Smooth muscle cell (in vitro differentiated cells): ENCODE results near the gene RGP1. TPM values are rescaled to one million over a fixed set of nuclear protein-coding genes. Genes with fewer than 3 reads are reported as not detected.

ENCODE experiments used
- DNase-seq: peaks from one replicate; lab custom pipeline; 2025; ENCODE audit not compliant: unreplicated experiment; lab: John Stamatoyannopoulos, UW
- H2AFZ ChIP-seq: fragments of 200-600 bp; sonication (generic); 2 replicates; pipeline ENCODE4 v1.6.0; 2016; ENCODE audit warnings: antibody characterized with exemption, low read depth, mild to moderate bottlenecking
- H3F3A ChIP-seq: fragments of 200-600 bp; sonication (generic); 2 replicates; pipeline ENCODE4 v1.6.0; 2017; ENCODE audit warnings: antibody characterized with exemption, low read depth
- H3K27ac ChIP-seq: fragments of 200-600 bp; sonication (generic); 2 replicates; pipeline ENCODE4 v1.5.1; 2016; ENCODE audit warnings: low read depth, mild to moderate bottlenecking
- H3K27me3 ChIP-seq: fragments of 200-600 bp; sonication (generic); 2 replicates; pipeline ENCODE4 v1.6.1; 2016; ENCODE audit warnings: low read depth, mild to moderate bottlenecking
- H3K36me3 ChIP-seq: fragments of 200-600 bp; sonication (generic); 2 replicates; pipeline ENCODE4 v1.5.1; 2016; ENCODE audit warnings: low read depth
- H3K4me1 ChIP-seq: fragments of 200-600 bp; sonication (generic); 2 replicates; pipeline ENCODE4 v1.5.1; 2016; ENCODE audit warnings: low read depth
- H3K4me2 ChIP-seq: fragments of 200-600 bp; sonication (generic); 2 replicates; pipeline ENCODE4 v1.6.0; 2016; ENCODE audit warnings: mild to moderate bottlenecking
- H3K4me3 ChIP-seq: fragments of 200-600 bp; sonication (generic); 2 replicates; pipeline ENCODE4 v1.5.1; 2016; ENCODE audit warnings: mild to moderate bottlenecking
- H3K79me2 ChIP-seq: fragments of 200-600 bp; sonication (generic); 2 replicates; pipeline ENCODE4 v1.6.0; 2016; ENCODE audit warnings: low read depth, mild to moderate bottlenecking
- H3K9ac ChIP-seq: fragments of 200-600 bp; sonication (generic); 2 replicates; pipeline ENCODE4 v1.6.0; 2016; ENCODE audit warnings: low read depth
- H3K9me3 ChIP-seq: fragments of 200-600 bp; sonication (generic); replicated peaks from 2 replicates; pipeline ENCODE4 v1.5.1; 2016; ENCODE audit warnings: low read depth
- H4K20me1 ChIP-seq: fragments of 200-600 bp; sonication (generic); 2 replicates; pipeline ENCODE4 v1.6.0; 2016; ENCODE audit warnings: low read depth
- WGBS: methylation state at CpG from one replicate; pipeline ENCODE4 v1.1.7; 2016; ENCODE audit warnings: low lambda C conversion rate; 5-methylcytosine and 5-hydroxymethylcytosine counted together
- polyA plus RNA-seq: library from polyadenylated mRNA; unstranded; fragments of >200 nt; fragmentation: Nextera tagmentation; extraction: Ambion mirVana; gene quantifications from 2 replicates; pipeline ENCODE4 v1.2.1, GENCODE V29; 2016
- total RNA-seq: library from RNA; depleted of rRNA; stranded (reverse); fragments of >200 nt; gene quantifications from 2 replicates; pipeline ENCODE4 v1.2.3, GENCODE V29; 2014
- TF ChIP-seq, protein P1 (sequence below): fragments of 200-600 bp; sonication (generic); IDR thresholded peaks from 2 replicates; pipeline ENCODE4 v1.5.1; 2017; ENCODE audit warnings: borderline replicate concordance, mild to moderate bottlenecking, antibody characterized with exemption; ENCODE audit not compliant: insufficient read depth, poor library complexity, severe bottlenecking

RGP1 gene
- total and polyA plus RNA-seq, 2 experiments from 2014 or later, result 12.8 to 15.3 TPM

DNA sequence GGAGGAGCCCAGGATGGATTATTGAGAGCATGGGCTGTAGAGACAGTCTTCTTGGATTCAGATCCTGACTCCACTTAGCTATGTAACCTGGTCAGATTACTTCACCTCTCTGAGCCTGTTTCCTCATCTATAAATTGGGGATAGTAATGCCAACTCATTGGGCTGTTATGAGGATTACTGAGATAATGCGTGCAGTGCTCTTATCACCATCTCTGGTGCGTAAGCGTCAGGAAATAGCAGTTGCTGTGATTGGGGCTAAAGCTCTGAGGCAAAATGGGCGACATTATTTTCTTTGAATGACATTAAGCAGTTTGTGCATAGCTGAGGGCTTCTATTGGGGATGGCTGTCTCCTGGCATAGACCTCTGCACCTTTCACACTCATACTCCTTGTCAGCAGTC lies 6.0 kb downstream of the RGP1 start:
- H3K4me3 ChIP-seq, result no peak overlapping the region
- DNase-seq, result no peak
- H3K27ac ChIP-seq, result no peak overlapping the region
- no peaks in the 10 kb centered on the region for H4K20me1 ChIP-seq
- H3K4me2 ChIP-seq, result no peak overlapping the region
- peaks cover 6% of the 10 kb centered on the region for H3K27me3 ChIP-seq
- H3K36me3 ChIP-seq, result peaks cover 4% of the 10 kb centered on the region
- WGBS, result 86% methylated on average over 4 of the region's 4 CpGs
- H3K79me2 ChIP-seq, result peaks cover 4% of the 10 kb centered on the region
- H3K9ac ChIP-seq, result no peak overlapping the region
- no peak overlapping the region for H2AFZ ChIP-seq
- TF ChIP-seq, protein P1, sequence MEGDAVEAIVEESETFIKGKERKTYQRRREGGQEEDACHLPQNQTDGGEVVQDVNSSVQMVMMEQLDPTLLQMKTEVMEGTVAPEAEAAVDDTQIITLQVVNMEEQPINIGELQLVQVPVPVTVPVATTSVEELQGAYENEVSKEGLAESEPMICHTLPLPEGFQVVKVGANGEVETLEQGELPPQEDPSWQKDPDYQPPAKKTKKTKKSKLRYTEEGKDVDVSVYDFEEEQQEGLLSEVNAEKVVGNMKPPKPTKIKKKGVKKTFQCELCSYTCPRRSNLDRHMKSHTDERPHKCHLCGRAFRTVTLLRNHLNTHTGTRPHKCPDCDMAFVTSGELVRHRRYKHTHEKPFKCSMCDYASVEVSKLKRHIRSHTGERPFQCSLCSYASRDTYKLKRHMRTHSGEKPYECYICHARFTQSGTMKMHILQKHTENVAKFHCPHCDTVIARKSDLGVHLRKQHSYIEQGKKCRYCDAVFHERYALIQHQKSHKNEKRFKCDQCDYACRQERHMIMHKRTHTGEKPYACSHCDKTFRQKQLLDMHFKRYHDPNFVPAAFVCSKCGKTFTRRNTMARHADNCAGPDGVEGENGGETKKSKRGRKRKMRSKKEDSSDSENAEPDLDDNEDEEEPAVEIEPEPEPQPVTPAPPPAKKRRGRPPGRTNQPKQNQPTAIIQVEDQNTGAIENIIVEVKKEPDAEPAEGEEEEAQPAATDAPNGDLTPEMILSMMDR, result no peak
- H3K4me1 ChIP-seq, result no peaks in the 10 kb centered on the region
- no peaks in the 10 kb centered on the region for H3K9me3 ChIP-seq
- no peaks in the 10 kb centered on the region for H3F3A ChIP-seq

DNA sequence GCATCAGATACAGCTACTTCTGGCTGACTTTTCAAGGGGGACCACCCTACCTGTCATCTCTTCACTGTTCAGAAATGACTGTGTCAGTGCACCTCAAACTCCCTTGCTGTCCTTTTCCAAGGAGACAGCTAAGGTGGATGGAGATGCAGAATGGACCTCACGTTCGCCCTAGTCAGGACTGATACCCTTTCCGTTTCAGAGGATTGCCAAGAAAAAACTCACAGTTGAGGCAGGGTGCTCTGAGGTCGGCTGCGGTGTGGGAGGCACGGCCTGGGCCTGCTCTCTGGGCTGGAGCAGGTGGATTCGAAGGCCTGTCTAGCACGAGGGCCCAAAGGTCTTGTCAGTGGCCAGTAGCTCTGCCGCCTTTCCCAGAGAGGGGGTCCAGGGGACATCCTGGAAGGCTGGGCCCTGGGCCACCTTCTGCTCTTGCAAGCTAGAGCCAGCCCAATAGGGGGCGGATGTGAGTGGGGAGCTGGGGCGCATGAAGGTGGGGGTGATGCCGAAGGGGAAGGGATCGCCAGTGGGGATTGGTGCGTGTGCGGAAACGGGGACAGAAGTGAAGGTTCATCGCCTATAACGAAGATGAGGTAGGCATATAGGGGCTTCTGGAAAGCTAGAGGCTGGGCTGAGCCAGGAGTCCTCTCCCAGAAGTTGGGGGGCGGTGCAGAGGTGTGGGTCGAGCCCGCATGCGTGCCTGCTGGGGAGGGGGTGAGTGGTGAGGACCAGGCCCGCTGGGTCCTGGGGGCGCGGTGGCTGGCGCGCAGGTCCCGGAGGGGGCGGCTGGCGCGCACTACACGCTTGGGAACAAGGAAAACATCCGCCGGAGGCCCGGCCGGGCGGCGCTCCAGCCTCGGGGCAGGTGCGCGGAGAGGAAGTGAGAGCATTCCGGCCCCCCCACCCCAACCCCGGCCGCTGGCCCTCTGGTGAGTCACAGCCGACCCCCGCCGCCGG lies 7.5 kb downstream of the RGP1 start:
- no peak for DNase-seq
- no peak overlapping the region for H2AFZ ChIP-seq
- H3K4me3 ChIP-seq, result peak overlapping the region; percentile 55

DNA sequence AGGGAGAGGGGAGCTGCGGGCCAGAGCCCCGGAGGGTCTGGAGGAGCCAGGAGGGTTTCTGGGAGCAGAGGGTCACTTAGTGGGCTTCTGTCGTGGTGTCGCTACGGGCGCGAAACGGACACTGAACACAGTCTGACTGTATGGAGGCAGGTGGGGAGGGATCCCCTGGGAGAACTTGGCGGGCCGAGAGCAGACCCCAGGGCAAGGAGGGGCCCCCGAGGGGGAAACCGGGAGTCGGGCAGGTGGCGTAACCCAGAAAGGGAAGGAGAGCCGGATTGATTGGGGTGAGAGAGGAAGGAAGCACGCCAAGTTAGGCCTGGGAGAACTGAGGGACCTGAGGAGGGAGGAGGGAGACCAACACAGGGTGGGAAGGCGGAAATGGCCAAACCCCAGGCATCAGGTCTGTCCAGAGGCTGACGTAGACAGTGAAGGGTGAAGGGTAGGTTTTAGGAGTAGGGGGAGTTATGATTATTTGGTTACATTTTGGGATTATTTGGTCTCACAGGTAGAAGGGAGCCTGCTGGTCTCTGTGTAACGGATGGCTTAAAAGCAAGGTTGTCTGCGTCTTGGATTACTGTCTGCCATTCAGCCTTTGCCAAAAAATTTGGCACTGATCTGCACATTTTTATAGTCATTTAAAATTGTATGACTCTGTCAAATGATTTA lies 8.3 kb downstream of the RGP1 start:
- peak overlapping the region; percentile 86 for H3K4me2 ChIP-seq
- peak overlapping the region; percentile 64 for H3K9ac ChIP-seq
- no peaks in the 10 kb centered on the region for H3F3A ChIP-seq
- H3K79me2 ChIP-seq, result no peaks in the 10 kb centered on the region
- TF ChIP-seq, protein P1, result no peak
- H3K27me3 ChIP-seq, result peaks cover 6% of the 10 kb centered on the region
- peak overlapping the region; percentile 55 for H3K4me3 ChIP-seq
- no peaks in the 10 kb centered on the region for H3K4me1 ChIP-seq
- no peaks in the 10 kb centered on the region for H4K20me1 ChIP-seq
- no peak for DNase-seq
- no peak overlapping the region for H3K27ac ChIP-seq
- H3K36me3 ChIP-seq, result no peaks in the 10 kb centered on the region
- 15% methylated on average over 20 of the region's 20 CpGs for WGBS
- no peaks in the 10 kb centered on the region for H3K9me3 ChIP-seq
- no peak overlapping the region for H2AFZ ChIP-seq

More for the DNA sequence above, 7.5 kb downstream of the RGP1 start:
- H3K27ac ChIP-seq, result no peak overlapping the region
- no peaks in the 10 kb centered on the region for H3K4me1 ChIP-seq
- WGBS, result 25% methylated on average over 29 of the region's 48 CpGs
- no peaks in the 10 kb centered on the region for H3K9me3 ChIP-seq
- peaks cover 6% of the 10 kb centered on the region for H3K27me3 ChIP-seq
- TF ChIP-seq, protein P1, result peak; percentile 36
- H4K20me1 ChIP-seq, result no peaks in the 10 kb centered on the region
- H3F3A ChIP-seq, result no peaks in the 10 kb centered on the region
- peak overlapping the region; percentile 64 for H3K9ac ChIP-seq
- H3K4me2 ChIP-seq, result peak overlapping the region; percentile 86
- no peaks in the 10 kb centered on the region for H3K79me2 ChIP-seq
- peaks cover under 1% of the 10 kb centered on the region for H3K36me3 ChIP-seq
